ENCODE measurements around the gene UNC80.

UNC80 gene

DNA sequence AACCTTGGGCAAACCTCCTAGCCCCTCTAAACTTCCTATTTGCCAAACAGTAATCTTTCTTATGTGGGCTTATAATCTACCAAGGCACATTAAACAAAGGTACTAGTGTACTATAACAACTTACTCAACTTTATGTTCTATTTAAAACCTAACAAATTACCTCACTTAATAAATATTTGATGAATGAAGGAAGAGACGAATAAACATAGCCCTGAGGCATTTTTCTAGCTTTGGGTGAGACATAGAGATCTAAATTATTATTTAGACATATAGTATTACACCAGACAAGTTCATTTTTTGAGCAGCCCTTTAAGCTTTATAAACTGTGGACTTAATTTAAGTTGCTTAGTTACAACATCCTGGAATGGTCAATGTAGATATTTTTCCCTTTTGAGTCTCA is 104.6 kb downstream of the UNC80 start:
- no peak for DNase-seq (ENCODE audit: extremely low spot score)
- POLR2A ChIA-PET, result no interaction called here
- CTCF ChIA-PET, result interaction anchor here (0.9 to 1.6 kb wide), 2 partner anchors 13 to 28 kb away, joined by 3 to 4 read pairs; no protein-coding TSS in a partner anchor
- TF ChIP-seq, protein P1, sequence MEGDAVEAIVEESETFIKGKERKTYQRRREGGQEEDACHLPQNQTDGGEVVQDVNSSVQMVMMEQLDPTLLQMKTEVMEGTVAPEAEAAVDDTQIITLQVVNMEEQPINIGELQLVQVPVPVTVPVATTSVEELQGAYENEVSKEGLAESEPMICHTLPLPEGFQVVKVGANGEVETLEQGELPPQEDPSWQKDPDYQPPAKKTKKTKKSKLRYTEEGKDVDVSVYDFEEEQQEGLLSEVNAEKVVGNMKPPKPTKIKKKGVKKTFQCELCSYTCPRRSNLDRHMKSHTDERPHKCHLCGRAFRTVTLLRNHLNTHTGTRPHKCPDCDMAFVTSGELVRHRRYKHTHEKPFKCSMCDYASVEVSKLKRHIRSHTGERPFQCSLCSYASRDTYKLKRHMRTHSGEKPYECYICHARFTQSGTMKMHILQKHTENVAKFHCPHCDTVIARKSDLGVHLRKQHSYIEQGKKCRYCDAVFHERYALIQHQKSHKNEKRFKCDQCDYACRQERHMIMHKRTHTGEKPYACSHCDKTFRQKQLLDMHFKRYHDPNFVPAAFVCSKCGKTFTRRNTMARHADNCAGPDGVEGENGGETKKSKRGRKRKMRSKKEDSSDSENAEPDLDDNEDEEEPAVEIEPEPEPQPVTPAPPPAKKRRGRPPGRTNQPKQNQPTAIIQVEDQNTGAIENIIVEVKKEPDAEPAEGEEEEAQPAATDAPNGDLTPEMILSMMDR (IDR thresholded peaks at IDR 0.05; ENCODE audit: control extremely low read depth, extremely low read depth, low read depth, missing control alignments), result no peak

- TF ChIP-seq, protein P1 (IDR thresholded peaks at IDR 0.05; ENCODE audit: control extremely low read depth, extremely low read depth, low read depth, missing control alignments), result no peak
- CTCF ChIA-PET, result no interaction called here
- DNase-seq (ENCODE audit: extremely low spot score), result no peak
- POLR2A ChIA-PET, result no interaction called here
Measured at GRCh38 chr2:209878701-209879100, 107.1 kb downstream of the UNC80 start.

DNA sequence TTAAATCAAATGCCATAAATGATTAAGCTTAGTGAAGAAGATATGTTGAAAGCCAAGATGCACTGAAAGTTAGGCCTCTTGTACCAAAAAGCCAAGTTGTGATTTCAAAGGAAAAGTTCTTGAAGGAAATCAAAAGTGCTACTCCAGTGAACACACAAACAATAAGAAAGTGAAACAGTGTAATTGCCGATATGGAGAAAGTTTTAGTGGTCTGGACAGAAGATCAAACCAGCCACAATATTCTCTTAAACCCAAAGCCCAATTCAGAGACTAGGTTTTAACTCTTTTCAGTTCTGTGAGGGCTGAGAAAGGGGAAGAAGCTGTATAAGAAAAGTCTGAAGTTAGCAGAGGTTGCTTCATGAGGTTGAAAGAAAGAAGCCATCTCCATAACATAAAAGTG is 129.0 kb downstream of the UNC80 start:
- ChIA-PET CTCF (no interaction called here), POLR2A (no interaction called here)
- TF ChIP-seq, protein P1 (IDR thresholded peaks at IDR 0.05; ENCODE audit: control extremely low read depth, extremely low read depth, low read depth, missing control alignments), result no peak
- no peak for DNase-seq (ENCODE audit: extremely low spot score)

DNA sequence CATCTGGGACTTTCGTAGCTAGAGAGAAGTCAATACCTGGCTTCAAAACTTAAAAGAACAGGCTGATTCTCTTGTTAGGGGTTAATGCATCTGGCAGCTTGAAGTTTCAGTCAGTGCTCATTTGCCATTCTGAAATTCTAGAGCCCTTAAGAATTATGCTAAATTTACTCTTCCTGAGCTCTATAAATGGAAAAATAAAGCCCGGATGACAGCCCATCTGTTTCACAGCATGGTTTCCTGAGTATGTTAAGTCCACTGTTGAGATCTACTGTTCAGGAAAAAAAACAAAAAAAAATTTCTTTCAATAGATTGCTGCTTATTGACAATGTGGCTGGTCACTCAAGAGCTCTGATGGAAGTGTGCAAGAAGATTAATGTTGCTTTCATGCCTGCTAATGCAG is 129.5 kb downstream of the UNC80 start:
- POLR2A ChIA-PET, result no interaction called here
- TF ChIP-seq, protein P1 (IDR thresholded peaks at IDR 0.05; ENCODE audit: control extremely low read depth, extremely low read depth, low read depth, missing control alignments), result no peak
- CTCF ChIA-PET, result no interaction called here
- no peak for DNase-seq (ENCODE audit: extremely low spot score)

DNA sequence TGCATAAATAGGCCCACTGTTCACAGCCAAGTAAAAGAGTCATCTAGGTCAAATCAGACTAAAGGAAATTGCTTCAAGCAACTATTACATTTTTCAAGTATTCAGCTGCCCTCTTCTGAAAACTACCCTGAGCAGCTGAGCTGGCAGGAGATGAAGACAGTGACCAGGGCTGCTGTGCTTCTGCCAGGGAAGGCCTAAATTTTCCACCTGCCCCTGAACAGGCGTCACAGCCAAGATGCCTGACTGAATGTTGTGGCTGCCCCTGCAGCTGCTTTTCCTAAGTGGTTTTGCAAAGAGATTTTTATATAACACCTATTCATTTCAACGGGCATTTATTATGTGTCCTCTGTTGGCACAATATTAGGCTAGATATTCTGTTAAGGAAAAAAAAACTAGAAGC is 134.1 kb downstream of the UNC80 start:
- TF ChIP-seq, protein P1 (IDR thresholded peaks at IDR 0.05; ENCODE audit: control extremely low read depth, extremely low read depth, low read depth, missing control alignments), result no peak
- ChIA-PET POLR2A (no interaction called here), CTCF (no interaction called here)
- no peak for DNase-seq (ENCODE audit: extremely low spot score)

DNA sequence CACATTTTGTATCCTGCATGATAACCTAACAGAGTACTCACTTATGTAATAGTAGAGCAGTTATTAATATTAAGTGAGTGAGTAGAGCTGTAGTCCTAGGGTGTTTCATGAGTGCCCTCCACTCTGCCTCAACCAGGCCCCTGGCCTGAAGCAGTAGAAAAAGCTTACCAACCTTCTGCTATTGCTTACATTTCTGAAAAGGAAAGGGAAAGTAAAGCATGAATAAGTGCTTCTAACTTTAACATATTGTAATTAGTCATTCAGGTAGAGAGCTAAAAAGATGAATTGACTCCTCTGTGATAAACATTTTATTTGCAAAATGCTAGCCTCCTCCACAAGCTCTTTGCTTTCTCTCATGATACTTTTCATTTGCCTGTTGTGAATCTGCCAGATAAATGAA is 136.1 kb downstream of the UNC80 start:
- DNase-seq (ENCODE audit: extremely low spot score), result no peak
- POLR2A ChIA-PET, result no interaction called here
- TF ChIP-seq, protein P1 (IDR thresholded peaks at IDR 0.05; ENCODE audit: control extremely low read depth, extremely low read depth, low read depth, missing control alignments), result no peak
- CTCF ChIA-PET, result interaction anchor here (0.7 to 2.2 kb wide), 4 partner anchors 9 to 236 kb away, joined by 3 to 7 read pairs (median 5); no protein-coding TSS in a partner anchor

DNA sequence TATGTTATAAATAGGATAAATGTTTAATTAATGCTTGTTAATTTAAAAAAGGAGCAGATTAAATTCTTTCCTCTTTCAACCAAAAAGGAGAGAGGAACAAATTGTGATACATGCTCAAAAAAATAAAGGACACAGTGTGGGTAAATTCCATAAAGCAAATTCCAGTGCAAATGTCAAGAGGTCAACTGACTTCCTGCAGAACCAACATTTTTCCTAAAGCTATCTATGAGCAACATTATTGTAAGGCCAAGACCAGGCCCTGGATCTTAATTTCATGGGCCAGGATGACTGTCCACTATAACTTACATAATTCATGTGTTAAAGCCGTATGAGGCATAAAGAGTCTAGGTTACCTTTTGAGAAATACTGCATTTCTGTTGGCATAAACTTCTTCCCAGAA is 136.9 kb downstream of the UNC80 start:
- ChIA-PET CTCF (interaction anchor here (1.3 to 2.2 kb wide), 3 partner anchors 9 to 16 kb away, joined by 4 to 7 read pairs (median 6); no protein-coding TSS in a partner anchor), POLR2A (no interaction called here)
- TF ChIP-seq, protein P1 (IDR thresholded peaks at IDR 0.05; ENCODE audit: control extremely low read depth, extremely low read depth, low read depth, missing control alignments), result no peak
- no peak for DNase-seq (ENCODE audit: extremely low spot score)
